Activated CD8-positive, alpha-beta memory T cell treated with anti-CD3 and anti-CD28 coated beads, Interleukin-2, amount 50 U/mL, for 24 hours (primary cell): Measurements from ENCODE around the gene CRACR2A.

ENCODE experiments used
- DNase-seq: peaks from one replicate; pipeline ENCODE4 v3.0.0-alpha.2; 2020; ENCODE audit errors: extremely low read depth

The CRACR2A gene

GRCh38 chr12:3598896-3599860 is 153.7 kb downstream of the CRACR2A start:
- no peak for DNase-seq

GRCh38 chr12:3597526-3598210 is 155.2 kb downstream of the CRACR2A start:
- no peak for DNase-seq

DNA sequence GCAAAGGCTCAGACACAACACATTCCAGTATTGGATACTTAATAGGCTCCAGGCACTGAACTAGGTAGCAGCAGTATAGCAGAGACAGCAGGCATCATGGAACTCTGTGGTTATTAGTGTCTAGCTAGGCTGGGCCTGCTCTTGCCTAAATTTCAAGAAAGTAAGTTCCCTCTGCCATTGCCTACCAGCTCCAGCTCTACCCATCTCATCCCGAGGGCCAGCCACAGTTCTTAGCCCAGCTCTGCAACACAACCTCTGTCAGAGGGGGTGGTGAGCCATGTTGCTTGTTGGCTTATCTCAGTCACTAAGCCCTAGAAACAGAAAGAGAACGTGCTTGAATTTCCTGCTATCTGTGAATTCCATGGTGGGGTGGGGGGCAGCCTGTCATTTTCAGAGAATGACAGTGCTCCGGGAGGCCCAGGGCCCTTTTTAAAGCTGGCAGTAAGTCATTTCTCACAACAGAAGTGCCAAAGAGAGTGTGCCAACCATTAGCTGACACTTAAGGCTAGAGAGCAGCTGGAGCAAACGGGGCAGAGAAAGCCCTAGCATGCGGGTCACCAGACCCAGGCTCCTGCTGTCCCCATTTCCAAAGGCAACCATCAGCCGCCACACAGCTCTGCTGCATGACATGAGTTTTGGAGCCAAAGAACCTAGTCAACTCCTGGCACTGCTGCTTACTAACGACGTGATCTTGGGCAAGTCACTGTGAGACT is 156.1 kb downstream of the CRACR2A start:
- DNase-seq, result no peak

GRCh38 chr12:3595721-3596120 is 157.2 kb downstream of the CRACR2A start:
- no peak for DNase-seq

GRCh38 chr12:3594966-3595365 is 157.9 kb downstream of the CRACR2A start:
- DNase-seq, result no peak

- no peak for DNase-seq
Observed at GRCh38 chr12:3593906-3594483, 158.9 kb downstream of the CRACR2A start.

- DNase-seq, result no peak
Observed at GRCh38 chr12:3592856-3593625, 159.9 kb downstream of the CRACR2A start.

DNA sequence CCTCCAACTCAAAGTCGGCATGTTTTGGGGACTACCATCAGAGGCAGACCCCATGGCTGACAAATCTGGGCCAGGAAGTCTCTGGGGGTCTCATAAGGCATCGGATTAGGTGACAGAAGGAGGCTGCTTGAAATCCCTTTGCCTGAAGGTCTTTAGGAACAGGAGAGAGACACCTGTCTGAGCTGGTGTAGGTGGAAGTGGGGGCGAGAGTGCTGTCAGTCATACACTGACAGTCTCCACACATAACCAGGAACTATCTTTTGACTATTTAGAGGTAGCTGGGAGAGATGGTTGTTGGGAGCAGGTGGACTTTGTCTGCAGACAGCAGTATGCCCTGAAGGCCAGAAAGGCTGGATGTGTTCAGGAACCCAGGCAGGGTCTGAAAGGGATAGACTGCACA is 163.2 kb downstream of the CRACR2A start:
- DNase-seq, result no peak

DNA sequence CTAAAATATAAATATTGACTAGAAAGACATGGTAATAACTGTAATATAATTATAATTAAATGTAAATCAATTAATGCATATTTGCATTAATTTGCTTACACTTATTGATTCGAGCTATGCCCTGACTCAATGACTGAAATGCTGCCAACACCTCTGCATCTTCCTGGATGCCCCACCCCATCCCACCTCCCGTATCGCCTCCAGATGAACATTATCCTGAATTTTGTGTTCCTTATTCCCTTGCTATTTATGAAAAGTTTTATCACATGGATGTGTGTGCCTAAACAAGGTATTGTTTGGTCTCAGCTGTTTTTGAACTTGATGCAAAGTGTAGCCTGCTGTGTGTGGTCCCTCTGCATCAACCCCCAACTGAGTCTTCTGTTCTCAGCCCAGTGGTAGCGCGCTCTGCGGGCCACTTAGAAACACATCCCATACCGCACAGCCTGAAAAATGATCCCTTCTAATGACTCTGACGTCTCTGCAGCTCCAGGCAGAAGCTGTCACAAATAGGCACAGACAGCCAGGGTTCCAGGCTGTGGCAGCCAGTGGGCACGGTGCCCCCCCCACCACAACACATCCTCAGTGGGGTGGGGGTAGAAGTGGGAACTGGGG is 165.4 kb downstream of the CRACR2A start:
- DNase-seq, result no peak

DNA sequence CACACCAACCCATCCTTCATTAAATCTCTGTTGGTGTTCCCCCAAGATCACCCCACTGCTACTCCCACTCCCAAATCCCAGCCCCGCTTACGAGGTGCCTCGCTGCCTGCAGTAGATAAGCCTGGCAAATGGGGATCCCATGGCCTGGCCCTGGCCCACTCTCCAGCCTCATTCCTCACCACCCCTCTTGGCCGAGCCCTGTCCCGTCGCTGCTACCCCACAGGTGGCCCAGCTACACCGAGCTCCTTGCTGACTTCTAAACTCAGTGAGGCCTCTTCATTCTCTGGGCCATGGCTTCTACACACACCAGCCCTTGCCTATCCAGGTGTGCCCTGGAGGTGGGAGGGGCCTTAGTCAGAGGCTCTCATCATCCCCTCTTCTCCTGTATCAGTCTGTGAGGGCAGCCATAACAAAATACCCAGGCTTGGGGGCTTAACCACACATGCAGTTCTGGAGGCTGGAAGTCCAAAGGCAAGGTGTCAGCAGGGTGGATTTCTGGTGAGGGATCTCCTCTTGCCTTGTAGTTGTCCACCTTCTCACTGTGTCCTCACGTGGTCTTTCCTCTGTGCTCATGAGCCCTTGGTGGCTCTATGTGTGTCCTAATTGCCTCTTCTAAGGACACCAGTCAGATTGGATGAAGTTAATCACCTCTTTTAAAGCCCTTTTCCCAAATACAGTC is 169.1 kb downstream of the CRACR2A start:
- no peak for DNase-seq

DNA sequence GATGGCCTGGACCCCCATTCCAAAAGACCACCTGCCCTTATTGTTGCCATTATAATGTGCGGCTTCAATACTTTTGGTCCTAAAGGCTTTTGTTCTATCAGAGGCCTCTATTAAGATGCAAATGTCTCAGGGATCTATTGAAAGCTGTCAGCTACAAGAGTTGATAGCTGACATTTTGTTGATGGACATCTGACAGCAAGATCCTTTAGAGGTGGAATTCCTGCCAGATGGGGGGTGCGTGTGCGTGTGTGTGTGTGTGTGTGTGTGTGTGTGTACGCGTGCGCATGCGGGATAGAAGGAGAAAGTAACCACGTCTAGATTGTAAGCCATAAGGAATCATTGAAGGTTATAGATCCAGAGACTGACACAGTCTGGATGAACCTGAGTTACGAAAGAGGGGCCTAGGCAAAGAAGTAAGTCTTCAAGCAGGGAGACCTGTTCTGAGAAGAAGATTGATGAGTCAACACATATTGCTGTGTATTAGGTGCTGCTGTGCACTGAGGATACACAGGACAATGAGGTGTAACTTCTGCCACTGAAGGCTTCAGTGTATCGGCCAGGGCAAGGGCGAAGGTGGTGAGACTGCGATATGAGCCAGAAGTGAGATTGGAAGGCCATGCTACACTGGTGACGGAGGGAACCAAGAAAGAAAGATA is 172.7 kb downstream of the CRACR2A start:
- no peak for DNase-seq

DNA sequence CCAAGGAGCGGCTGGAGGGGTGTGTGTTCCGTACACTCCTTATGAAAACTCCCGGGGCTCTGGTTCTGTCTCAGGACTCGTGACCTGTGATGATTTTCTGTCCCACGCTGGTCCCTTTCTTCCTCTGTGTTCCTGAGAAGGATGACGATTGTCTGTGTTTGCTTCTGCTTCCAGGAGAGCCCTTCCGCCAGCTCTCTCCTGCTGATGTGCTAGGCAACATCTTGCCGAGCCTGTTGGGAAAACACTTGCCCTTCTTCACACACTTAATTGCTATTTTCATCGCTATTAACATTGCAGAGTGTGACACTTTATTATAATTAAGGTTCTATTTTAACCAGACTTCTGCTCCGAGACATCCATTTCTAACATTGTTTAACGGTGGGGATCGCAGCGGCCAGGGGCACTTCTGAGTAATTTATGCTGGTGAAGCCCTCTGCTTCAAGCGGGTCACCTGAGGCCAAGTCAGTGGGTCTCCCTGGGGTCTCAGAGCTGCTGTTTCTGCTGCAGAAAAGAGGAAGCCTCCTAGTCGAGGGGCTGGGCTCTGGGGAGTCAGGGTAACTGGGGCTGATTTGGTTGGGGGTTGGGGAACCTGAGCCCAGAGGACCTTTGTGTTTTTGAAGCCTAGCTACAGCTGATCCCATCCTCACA is 173.3 kb downstream of the CRACR2A start:
- no peak for DNase-seq

- no peak for DNase-seq
Observed at GRCh38 chr12:3578557-3578956, 174.4 kb downstream of the CRACR2A start.

GRCh38 chr12:3576891-3577290 is 176.0 kb downstream of the CRACR2A start:
- no peak for DNase-seq

DNA sequence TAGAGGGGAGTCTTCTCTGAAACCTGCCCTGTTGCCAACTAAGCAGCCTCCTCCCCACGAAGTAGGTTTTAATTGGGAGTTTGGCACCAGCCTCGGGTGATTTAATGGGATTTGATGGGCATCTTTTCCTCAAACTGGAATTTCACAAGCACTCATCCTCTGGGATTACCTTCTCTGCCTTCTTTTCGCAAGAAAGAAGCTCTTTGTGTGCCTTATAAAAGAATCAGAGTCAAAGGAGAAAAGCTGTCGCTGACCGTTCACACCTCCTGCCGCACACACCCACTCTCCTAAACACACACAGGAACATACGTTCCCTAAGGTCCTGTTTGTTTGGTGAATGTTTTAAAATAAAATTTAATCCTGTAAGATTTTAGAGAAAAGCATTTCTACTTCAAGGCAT is 177.9 kb downstream of the CRACR2A start:
- no peak for DNase-seq

DNA sequence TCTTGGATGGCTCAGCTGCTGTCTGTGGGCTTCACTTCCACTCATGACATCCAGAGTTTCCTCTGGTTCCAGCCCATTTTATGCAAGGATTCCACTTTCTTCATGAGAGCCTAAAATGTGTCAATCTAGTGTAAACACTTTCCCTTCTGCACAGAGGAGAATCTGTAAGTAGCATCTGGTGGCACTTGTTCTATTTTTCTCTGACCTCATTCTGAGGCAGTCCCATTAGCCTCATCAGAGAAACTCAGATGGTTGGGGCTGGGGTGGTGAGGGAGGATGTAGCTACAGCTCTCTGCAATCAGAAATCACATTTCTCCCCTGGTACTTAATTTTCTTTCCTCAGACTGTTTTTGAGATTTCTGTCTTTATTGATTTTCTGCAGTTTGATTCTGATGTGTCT is 180.3 kb downstream of the CRACR2A start:
- no peak for DNase-seq

GRCh38 chr12:3571724-3572123 is 181.2 kb downstream of the CRACR2A start:
- DNase-seq, result no peak

- DNase-seq, result no peak
Observed at GRCh38 chr12:3571323-3571722, 181.6 kb downstream of the CRACR2A start.

- DNase-seq, result no peak
Observed at GRCh38 chr12:3568695-3569094, 184.2 kb downstream of the CRACR2A start.
